Measurements from ENCODE around the gene HYAL3.
"Not testable (repeated sequence)": the region's sequence is repeated elsewhere in the genome, so short reads cannot be mapped to it uniquely, and the experiment has no call there.

Gene HYAL3

GRCh38 chr3:50268703-50269451 is 30.3 kb downstream of the HYAL3 start, which contains the start of gene SEMA3B:
SEMA3B (plus strand) TSS chr3:50269147; CDS start chr3:50269241, 94 bp downstream.
- DNase-seq, result peak; percentile 79

- no peak for DNase-seq
Measured at GRCh38 chr3:50268276-50268675, 30.9 kb downstream of the HYAL3 start.

GRCh38 chr3:50267280-50267913 is 31.8 kb downstream of the HYAL3 start:
- peak; percentile 85 for DNase-seq

GRCh38 chr3:50266836-50267235 is 32.4 kb downstream of the HYAL3 start:
- no peak for DNase-seq

- no peak for DNase-seq
Measured at GRCh38 chr3:50266017-50266416, 33.2 kb downstream of the HYAL3 start.

DNA sequence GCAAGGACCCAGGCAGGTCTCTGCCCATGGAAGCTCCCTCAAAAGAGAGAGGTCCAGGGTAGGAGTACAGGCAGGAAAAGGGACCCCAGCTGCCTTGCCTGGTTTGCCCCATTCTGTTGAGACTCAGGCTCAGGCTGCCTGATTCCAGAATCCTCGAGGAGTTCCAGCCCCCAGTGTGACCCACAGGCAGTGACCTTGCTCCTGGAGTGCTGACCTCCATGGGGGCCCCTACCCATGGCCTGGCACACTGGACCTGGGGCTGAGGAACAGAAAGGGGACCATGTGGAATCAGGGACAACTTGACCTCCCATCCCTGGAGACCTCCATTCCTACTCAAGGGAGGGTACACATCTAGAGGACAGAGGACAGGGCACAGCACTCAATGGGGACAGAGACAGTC is 33.6 kb downstream of the HYAL3 start:
- no peak for DNase-seq

DNA sequence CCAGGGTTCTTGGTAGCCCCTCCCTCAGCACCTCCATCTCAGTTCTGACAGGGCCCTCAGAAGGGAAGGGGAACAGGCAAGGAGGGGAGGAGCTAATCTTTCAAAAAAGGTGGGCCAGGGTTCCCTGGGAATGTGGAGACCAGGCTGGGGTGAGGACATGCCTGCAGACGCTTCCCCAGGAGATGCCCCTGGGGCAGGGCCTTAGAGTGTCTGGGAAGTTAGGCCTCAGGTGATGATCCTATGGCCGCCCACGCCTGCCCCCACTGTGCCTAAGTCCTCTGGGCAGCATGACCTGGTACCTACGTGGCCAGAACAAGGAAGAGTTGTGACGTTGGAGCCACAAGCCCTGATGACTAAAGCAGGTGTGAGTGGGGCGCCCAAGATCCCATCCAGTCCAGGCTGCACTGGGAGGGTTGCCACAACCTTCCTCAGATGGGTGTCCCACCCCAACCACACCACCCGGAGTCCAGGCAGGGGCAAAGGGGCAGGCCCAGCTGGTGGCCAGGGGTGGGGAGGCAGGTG is 34.2 kb downstream of the HYAL3 start:
- DNase-seq, result no peak

- DNase-seq, result peak; percentile 96
Measured at GRCh38 chr3:50264383-50264963, 34.7 kb downstream of the HYAL3 start.

GRCh38 chr3:50263478-50264382 is 35.5 kb downstream of the HYAL3 start:
- no peak for DNase-seq

DNA sequence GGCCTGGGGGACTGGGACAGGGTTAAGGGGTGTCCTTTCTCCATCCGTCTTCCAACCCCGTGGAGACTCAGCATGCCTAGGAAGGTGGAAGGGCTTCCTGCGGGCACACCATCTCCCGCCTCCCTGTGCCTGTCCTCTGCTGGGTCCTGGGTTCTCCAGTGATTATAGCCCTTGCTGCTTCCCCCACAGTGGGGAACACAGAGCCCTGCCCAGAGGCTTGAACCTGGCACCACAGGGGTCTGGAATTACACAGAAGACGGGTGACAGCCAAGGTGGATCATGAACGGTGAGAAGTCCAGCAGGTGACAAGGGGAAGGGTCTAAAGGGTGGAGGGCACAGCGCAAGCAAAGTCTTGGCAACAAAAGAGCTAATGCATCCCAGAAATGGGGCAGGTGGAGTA is 36.4 kb downstream of the HYAL3 start:
- DNase-seq, result no peak

DNA sequence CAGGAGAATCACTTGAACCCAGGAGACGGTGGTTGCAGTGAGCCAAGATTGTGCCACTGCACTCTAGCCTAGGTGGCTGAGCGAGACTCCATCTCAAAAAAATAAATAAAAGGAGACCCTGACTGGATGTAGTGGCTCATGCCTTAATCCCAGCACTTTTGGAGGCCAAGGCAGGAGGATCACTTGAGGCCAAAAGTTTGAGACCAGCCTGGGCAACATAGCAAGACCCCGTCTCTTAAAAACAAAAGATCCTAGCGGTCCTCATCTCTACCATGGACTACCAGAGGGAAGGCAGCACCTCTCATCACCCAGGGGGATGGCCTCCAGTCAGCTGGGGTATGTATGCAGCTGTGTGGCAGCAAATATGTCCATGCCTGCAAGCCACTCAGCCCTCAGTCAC is 37.0 kb downstream of the HYAL3 start:
- not testable (repeated sequence) for DNase-seq

DNA sequence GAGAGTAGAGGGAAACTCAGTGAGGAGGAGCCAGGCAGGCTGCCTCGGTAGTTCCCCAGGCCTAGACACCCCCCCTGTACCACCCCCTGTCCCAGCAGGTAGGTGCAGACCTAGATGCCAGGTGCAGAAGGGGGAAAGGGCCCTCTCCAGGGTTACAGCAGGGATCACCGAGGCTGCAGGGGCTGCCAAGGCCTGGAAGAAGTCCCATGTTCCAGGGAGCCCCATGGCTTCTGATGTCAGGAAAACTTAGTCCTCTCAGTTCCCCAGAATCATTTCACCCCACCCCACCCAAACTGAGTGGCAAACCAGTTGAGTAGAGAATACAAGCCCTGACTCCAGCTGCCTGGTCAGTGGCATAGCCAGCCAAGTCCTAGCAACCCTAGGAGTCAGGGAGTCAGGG is 37.7 kb downstream of the HYAL3 start:
- DNase-seq, result no peak

- peak; percentile 54 for DNase-seq
Measured at GRCh38 chr3:50260942-50261441, 38.2 kb downstream of the HYAL3 start.

DNA sequence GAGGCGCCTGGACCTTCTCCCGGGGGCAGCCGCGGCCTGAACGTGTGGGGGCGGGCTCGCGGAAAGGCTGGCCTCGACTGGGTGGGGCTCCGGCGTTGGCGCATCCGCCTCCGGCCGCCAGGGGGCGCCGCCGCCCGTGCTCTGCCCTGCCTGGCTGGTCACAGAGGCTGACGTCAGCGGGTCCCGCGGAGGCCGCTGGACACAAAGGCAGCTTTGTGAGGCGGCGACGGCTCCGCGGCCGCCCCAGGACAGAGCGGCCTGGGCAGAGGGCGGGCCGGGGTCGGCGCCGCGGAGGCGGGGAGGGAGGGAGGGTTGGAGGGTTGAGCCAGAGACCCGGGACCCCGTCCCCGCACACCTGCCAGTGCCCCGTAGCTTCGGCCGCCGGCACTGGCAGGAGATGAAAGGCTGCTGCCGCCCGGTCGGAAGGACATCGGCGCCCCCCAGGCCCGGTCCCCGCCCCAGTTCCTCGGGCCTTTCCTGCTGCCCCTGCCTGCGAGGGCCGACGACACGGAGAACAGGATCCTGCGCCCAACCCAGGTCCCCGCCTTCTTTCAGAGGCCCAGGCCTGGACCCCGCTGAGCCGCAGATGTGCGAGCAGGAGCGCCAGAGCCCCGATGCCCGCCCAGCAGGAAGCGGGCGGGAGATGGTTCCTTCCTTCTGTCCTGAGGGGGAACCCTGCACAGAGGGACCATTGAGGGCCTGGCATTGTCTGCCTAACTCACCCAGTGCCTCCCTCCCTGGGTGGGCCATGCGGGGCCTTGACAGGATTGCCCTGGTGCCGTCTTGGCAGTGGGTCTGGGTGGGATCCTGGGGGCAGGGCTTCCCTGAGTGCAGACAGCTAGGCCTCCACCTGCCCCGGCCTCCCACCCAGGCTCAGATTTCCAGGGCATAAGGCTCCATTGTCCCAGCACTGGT is 38.9 kb downstream of the HYAL3 start:
- DNase-seq, result peak; percentile 97

- no peak for DNase-seq
Measured at GRCh38 chr3:50259432-50260026, 39.7 kb downstream of the HYAL3 start.

GRCh38 chr3:50258979-50259378 is 40.2 kb downstream of the HYAL3 start:
- no peak for DNase-seq

DNA sequence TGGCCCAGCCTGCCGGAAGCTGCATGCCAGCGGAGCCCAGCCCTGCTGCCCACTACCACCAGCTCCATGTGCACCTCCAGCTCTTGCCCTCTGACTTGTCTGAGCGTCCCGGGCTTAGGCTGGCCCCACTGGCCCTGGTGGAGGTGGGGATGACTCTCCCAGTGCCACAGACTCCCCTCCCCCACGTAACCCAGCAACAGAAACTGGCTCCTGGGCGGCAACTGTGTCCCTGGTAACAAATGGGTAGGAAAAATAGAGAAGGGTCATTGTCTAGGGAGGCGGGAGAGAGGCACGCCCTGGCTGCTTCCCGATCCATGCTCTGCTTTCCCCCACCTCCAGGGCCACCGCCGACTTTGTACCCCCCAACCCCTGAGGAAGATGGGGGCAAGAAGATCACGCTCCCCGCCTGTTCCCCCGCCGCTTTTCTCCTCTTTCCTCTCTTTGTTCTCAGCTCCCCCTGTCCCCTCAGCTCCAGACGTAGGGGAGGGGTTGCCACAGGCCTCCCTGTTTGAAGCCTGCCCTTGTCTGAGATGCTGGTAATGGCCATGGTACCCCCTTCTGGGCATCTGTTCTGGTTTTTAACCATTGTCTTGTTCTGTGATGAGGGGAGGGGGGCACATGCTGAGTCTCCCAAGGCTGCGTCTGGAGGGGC is 41.0 kb downstream of the HYAL3 start:
- DNase-seq, result no peak

DNA sequence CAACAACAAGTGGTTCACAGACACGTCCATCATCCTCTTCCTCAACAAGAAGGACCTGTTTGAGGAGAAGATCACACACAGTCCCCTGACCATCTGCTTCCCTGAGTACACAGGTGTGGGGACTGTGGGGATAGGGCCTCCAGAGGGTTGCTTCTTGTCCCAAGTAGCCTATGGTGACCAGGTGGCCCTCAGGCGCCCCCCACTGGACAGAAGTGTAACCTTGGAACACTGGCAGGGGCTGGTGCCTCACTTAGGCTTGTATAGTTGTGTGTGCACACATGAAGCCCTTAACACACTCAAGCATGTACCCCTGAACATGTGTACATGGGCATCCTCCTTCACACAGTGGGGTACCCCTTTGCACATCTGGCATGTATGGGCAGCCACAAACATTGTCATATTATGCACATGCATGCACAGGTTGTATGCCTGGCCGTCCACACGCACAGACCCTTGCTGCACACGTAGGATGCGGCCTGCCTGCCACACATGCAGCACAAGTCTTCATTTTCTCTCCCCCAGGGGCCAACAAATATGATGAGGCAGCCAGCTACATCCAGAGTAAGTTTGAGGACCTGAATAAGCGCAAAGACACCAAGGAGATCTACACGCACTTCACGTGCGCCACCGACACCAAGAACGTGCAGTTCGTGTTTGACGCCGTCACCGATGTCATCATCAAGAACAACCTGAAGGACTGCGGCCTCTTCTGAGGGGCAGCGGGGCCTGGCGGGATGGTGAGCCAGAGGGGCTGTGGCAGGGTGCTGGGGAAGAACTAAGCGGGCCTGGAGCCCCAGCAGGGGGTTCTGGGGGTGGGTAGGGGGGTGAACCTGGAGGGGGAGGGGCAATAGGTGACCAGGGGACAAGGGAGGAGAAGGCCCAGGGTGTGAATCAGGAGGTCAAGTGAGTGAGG is 42.0 kb downstream of the HYAL3 start:
- DNase-seq, result no peak

- DNase-seq, result no peak
Measured at GRCh38 chr3:50255251-50255615, 44.0 kb downstream of the HYAL3 start.

All from femur (tissue), 1 donor.